ENCODE data around the gene SPRR5.

Gene SPRR5

DNA sequence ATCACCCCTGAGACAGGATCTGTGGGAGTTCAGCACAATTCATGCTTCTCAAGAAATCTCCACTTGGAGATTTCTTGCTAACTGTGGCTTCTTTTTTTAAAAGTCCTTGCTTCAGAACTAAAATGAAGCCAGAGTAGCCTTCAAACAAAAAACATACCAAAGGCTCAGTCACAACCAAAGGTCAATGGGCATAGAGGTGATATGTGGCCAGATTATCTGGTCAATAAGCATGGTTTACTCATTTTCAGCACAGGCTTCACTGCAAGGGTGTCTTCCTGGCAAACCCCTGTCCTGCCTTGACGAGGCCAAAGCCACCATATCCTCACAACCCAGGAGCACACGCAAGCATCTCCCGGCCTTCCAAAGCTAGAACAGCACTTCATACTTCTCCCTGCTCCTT is 12.3 kb downstream of the SPRR5 start:
- DNase-seq (ENCODE audit: low read depth, low spot score), result no peak
- TF ChIP-seq EZH2 (IDR thresholded peaks at IDR 0.05) (no peak), FOXP2 (optimal IDR thresholded peaks at IDR 0.05; ENCODE audit: control extremely low read depth, extremely low read length, insufficient read depth) (no peak), POLR2AphosphoS5 (IDR thresholded peaks at IDR 0.05; ENCODE audit: borderline replicate concordance, low read depth, low read length) (no peak)
- no peak overlapping the region for H3K27ac ChIP-seq
- H3K9me3 ChIP-seq (ENCODE audit: low read depth, low read length), result no peaks in the 10 kb centered on the region
- H3K9ac ChIP-seq (ENCODE audit: insufficient read length), result no peak overlapping the region
- H3K36me3 ChIP-seq (ENCODE audit: insufficient read depth, low read length), result no peaks in the 10 kb centered on the region
- H3K4me3 ChIP-seq, result no peak overlapping the region

DNA sequence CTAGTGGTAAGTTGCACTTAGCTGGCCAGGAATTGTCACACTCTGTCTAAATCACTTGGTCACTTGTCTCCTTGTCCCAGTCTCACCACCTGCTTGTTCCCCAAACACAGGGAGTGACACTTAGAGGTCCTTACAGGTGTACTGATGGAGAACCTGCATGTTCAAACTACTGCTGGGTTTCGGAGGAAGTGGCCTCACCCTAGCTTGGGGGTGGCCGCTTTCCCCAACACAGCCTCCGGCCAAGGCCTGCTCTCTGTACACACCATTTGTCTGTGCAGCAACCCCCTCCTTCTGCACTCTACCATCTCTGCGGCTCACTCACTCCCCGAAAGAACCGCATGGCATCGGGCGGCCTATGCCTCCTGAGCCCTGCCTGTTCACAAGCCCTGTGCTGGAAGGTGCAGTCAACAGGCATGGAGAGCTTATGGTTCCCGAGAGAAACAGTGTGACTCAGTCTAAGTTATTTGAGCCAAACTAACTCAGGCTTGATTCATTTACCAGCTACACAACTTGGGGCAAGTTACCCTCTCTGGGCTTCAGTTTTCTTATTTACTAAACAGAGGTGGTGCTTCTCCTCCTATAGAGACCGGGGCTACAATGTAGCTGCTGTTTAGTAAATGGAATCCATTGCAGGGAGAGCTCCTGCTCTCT is 12.9 kb downstream of the SPRR5 start:
- no peak overlapping the region for H3K27ac ChIP-seq
- H3K9ac ChIP-seq (ENCODE audit: insufficient read length), result no peak overlapping the region
- H3K36me3 ChIP-seq (ENCODE audit: insufficient read depth, low read length), result no peaks in the 10 kb centered on the region
- TF ChIP-seq FOXP2 (optimal IDR thresholded peaks at IDR 0.05; ENCODE audit: control extremely low read depth, extremely low read length, insufficient read depth) (no peak), POLR2AphosphoS5 (IDR thresholded peaks at IDR 0.05; ENCODE audit: borderline replicate concordance, low read depth, low read length) (no peak), EZH2 (IDR thresholded peaks at IDR 0.05) (no peak)
- DNase-seq (ENCODE audit: low read depth, low spot score), result no peak
- H3K4me3 ChIP-seq, result no peak overlapping the region
- no peaks in the 10 kb centered on the region for H3K9me3 ChIP-seq (ENCODE audit: low read depth, low read length)

DNA sequence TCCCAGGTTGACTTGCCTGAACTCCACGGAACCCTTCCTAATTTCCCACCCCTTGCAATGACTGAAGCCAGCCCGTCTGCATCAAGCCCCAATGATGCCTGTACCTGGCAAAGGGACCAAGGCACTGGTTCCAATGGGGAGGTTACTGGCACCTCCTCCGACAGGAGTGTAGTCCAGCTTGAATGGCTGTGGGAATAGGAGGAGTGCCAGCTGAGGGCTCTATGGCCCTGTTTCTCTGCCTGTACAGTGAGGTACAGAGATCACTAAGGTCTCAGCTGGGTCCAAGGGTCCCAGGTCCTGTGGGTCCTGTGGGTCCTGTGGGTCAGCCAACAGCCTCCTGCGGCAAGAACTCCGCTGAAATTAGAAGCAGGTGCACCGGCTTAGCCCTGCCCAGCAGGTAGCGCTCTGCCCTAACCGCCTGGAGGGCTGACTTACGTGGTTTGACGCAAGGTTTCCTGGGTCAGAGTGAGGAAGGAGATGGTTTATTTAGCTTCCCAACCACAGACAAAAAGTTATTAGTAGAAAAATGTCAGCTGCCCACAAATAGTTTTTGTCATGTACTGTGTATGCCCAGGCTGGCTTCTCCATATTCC is 13.5 kb downstream of the SPRR5 start:
- Histone ChIP-seq H3K9ac (ENCODE audit: insufficient read length) (no peak overlapping the region), H3K4me3 (no peak overlapping the region), H3K36me3 (ENCODE audit: insufficient read depth, low read length) (no peaks in the 10 kb centered on the region), H3K27ac (no peak overlapping the region), H3K9me3 (ENCODE audit: low read depth, low read length) (no peaks in the 10 kb centered on the region)
- TF ChIP-seq EZH2 (IDR thresholded peaks at IDR 0.05), result no peak
- no peak for TF ChIP-seq POLR2AphosphoS5 (IDR thresholded peaks at IDR 0.05; ENCODE audit: borderline replicate concordance, low read depth, low read length)
- TF ChIP-seq FOXP2 (optimal IDR thresholded peaks at IDR 0.05; ENCODE audit: control extremely low read depth, extremely low read length, insufficient read depth), result no peak
- no peak for DNase-seq (ENCODE audit: low read depth, low spot score)

DNA sequence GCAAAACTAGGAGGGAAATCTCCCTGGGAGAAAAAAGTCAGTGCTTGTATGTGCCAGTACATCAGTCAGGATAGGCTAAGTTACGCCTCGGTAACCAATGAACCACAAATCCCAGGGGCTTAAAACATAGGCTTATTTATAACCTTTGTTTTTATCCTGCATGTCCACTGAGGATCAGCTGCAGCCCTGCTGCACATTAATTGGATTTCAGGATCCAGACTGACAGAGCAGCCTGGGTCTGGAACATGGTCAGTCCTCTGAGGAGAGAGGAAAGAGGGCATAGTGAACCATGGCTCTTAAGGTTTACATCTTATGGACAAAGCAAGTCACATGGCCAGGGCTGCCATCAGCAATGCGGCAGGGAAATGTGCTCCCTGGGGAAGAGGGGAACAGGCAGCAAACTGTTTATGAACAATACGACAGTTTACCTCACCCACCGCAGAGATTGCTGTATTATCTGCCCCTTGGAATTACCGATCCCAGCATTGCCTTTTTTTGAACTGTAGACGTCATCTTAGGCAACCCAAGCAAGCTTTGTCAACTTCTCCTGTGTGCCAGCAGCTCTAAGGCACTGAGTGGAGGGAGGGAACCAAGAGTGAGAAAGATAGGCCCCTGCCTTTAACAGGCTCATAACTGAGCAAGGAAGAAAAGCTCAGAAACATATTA is 14.4 kb downstream of the SPRR5 start:
- DNase-seq (ENCODE audit: low read depth, low spot score), result no peak
- Histone ChIP-seq H3K9ac (ENCODE audit: insufficient read length) (no peak overlapping the region), H3K9me3 (ENCODE audit: low read depth, low read length) (no peaks in the 10 kb centered on the region), H3K4me3 (no peak overlapping the region), H3K36me3 (ENCODE audit: insufficient read depth, low read length) (no peaks in the 10 kb centered on the region), H3K27ac (no peak overlapping the region)
- no peak for TF ChIP-seq EZH2 (IDR thresholded peaks at IDR 0.05)
- TF ChIP-seq FOXP2 (optimal IDR thresholded peaks at IDR 0.05; ENCODE audit: control extremely low read depth, extremely low read length, insufficient read depth), result no peak
- no peak for TF ChIP-seq POLR2AphosphoS5 (IDR thresholded peaks at IDR 0.05; ENCODE audit: borderline replicate concordance, low read depth, low read length)

DNA sequence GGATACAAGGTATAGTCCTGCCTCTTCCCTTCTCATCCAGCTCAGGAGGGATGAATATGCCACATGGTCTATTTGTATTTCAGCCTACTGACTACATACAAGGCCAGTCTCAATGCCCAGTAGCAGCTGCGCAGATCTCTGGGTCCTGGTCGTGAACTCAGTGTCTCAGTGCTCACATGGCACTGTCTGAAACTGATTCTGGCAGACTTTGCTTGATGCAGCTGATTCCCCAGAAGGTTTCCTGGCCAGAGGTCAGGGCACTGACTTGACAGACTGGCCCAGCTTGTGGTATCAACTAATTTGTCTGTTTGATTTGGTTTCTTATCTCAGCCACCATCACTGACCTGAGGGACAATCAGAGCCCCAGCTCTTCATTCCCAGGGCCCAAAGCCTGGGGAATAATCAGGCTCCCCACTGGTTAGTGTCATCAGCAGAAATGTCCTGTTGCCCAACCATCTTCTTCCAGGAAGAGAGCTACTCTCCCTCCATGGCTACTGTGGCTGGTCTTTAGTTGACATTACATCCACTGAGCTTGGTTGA is 15.9 kb downstream of the SPRR5 start:
- no peak overlapping the region for H3K27ac ChIP-seq
- H3K36me3 ChIP-seq (ENCODE audit: insufficient read depth, low read length), result no peaks in the 10 kb centered on the region
- no peak for TF ChIP-seq POLR2AphosphoS5 (IDR thresholded peaks at IDR 0.05; ENCODE audit: borderline replicate concordance, low read depth, low read length)
- TF ChIP-seq EZH2 (IDR thresholded peaks at IDR 0.05), result no peak
- no peak for TF ChIP-seq FOXP2 (optimal IDR thresholded peaks at IDR 0.05; ENCODE audit: control extremely low read depth, extremely low read length, insufficient read depth)
- H3K9me3 ChIP-seq (ENCODE audit: low read depth, low read length), result no peaks in the 10 kb centered on the region
- DNase-seq (ENCODE audit: low read depth, low spot score), result no peak
- no peak overlapping the region for H3K9ac ChIP-seq (ENCODE audit: insufficient read length)
- H3K4me3 ChIP-seq, result no peak overlapping the region

DNA sequence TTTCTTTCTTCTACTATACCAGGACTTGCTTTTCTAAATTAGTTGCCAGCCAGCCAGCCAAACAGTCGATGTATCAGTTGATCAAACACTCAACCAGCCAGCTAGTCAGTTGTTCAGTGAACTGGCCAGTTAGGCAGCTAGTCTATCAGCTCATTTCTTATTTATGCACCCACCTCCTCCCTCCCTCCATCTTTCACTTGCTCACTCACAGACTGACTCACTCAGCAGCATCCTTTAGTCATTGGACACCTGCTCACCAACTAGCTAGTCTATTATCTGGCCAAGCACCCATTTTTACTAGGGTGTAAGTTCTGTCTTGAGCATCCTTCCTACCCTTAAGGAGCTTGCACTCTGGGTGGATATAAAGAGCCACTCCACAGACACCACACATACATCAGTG is 17.5 kb downstream of the SPRR5 start:
- Histone ChIP-seq H3K9ac (ENCODE audit: insufficient read length) (no peak overlapping the region), H3K36me3 (ENCODE audit: insufficient read depth, low read length) (no peaks in the 10 kb centered on the region), H3K4me3 (no peak overlapping the region), H3K27ac (no peak overlapping the region), H3K9me3 (ENCODE audit: low read depth, low read length) (no peaks in the 10 kb centered on the region)
- TF ChIP-seq POLR2AphosphoS5 (IDR thresholded peaks at IDR 0.05; ENCODE audit: borderline replicate concordance, low read depth, low read length) (no peak), FOXP2 (optimal IDR thresholded peaks at IDR 0.05; ENCODE audit: control extremely low read depth, extremely low read length, insufficient read depth) (no peak), EZH2 (IDR thresholded peaks at IDR 0.05) (no peak)
- DNase-seq (ENCODE audit: low read depth, low spot score), result no peak

DNA sequence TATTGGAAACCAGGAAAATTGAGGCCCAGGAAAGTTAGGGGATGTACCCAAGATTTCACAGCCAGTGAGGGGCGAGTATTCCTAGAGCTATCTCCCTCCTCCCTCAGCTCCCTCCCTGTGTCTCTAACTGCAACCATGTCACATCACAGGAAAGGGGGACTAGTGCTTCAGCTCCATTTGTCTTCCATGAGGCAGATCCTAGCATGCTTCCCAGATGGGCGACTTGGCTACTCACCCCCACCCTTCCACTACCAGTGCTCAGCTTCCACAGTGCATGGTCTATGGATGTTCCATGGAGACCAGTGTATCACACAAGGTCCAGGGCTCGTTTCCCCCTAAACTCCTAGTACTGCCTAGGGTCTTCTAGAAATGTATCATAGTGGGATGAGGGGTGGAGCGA is 18.8 kb downstream of the SPRR5 start:
- TF ChIP-seq FOXP2 (optimal IDR thresholded peaks at IDR 0.05; ENCODE audit: control extremely low read depth, extremely low read length, insufficient read depth) (no peak), POLR2AphosphoS5 (IDR thresholded peaks at IDR 0.05; ENCODE audit: borderline replicate concordance, low read depth, low read length) (no peak), EZH2 (IDR thresholded peaks at IDR 0.05) (no peak)
- H3K9me3 ChIP-seq (ENCODE audit: low read depth, low read length), result no peaks in the 10 kb centered on the region
- no peak for DNase-seq (ENCODE audit: low read depth, low spot score)
- no peaks in the 10 kb centered on the region for H3K36me3 ChIP-seq (ENCODE audit: insufficient read depth, low read length)
- no peak overlapping the region for H3K9ac ChIP-seq (ENCODE audit: insufficient read length)
- H3K4me3 ChIP-seq, result no peak overlapping the region
- no peak overlapping the region for H3K27ac ChIP-seq

DNA sequence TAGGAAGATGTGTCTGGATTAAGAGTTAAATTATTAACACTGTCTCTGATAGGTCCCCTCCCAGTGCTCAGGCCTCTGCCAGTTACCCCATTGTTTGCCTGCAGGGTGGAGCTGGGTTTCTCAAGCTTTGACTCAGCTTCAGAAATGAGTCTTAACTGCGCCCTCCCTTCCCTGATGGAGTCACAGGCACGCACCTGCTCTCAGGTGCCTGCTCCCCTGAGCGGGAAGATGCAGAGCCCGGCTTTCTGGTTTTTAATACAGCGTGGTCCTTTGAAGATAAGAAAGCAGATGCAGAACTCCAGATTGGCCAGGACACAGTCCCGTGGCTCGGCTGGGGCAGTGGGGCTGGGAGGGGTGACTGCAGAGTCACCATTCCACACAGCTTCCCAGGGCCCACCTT is 20.2 kb downstream of the SPRR5 start:
- no peak for DNase-seq (ENCODE audit: low read depth, low spot score)
- Histone ChIP-seq H3K36me3 (ENCODE audit: insufficient read depth, low read length) (no peaks in the 10 kb centered on the region), H3K9ac (ENCODE audit: insufficient read length) (no peak overlapping the region), H3K9me3 (ENCODE audit: low read depth, low read length) (no peaks in the 10 kb centered on the region), H3K4me3 (no peak overlapping the region), H3K27ac (no peak overlapping the region)
- TF ChIP-seq FOXP2 (optimal IDR thresholded peaks at IDR 0.05; ENCODE audit: control extremely low read depth, extremely low read length, insufficient read depth) (no peak), EZH2 (IDR thresholded peaks at IDR 0.05) (no peak)

Measured in SK-N-MC (cell line).